ENCODE data around the gene KRT83.

KRT83 gene

GRCh38 chr12:52285172-52285745 is 35.9 kb downstream of the KRT83 start:
- no peak overlapping the region for H3K27ac ChIP-seq
- no peaks in the 10 kb centered on the region for H3K36me3 ChIP-seq
- peaks cover 13% of the 10 kb centered on the region for H3K27me3 ChIP-seq
- no peaks in the 10 kb centered on the region for H3K9me3 ChIP-seq
- TF ChIP-seq CTCF (IDR thresholded peaks at IDR 0.05): no peak
- H3K4me1 ChIP-seq (ENCODE audit: control insufficient read depth in 1 of 2, insufficient read depth in 1 of 2, low read depth in 1 of 2, low read length in 1 of 2): no peaks in the 10 kb centered on the region
- H3K4me3 ChIP-seq (ENCODE audit: low read depth in 1 of 2, low read length in 1 of 2): no peak overlapping the region

- H3K27me3 ChIP-seq: peaks cover 16% of the 10 kb centered on the region
- H3K27ac ChIP-seq: no peak overlapping the region
- no peak for TF ChIP-seq CTCF (IDR thresholded peaks at IDR 0.05)
Measured at GRCh38 chr12:52284562-52285171, 36.5 kb downstream of the KRT83 start.

GRCh38 chr12:52280796-52281560 is 40.2 kb downstream of the KRT83 start:
- no peak for TF ChIP-seq CTCF (IDR thresholded peaks at IDR 0.05)
- H3K4me1 ChIP-seq (ENCODE audit: control insufficient read depth in 1 of 2, insufficient read depth in 1 of 2, low read depth in 1 of 2, low read length in 1 of 2): no peaks in the 10 kb centered on the region
- no peak overlapping the region for H3K4me3 ChIP-seq (ENCODE audit: low read depth in 1 of 2, low read length in 1 of 2)
- peaks cover 43% of the 10 kb centered on the region for H3K27me3 ChIP-seq
- no peaks in the 10 kb centered on the region for H3K36me3 ChIP-seq
- H3K27ac ChIP-seq: no peak overlapping the region
- no peaks in the 10 kb centered on the region for H3K9me3 ChIP-seq

More at GRCh38 chr12:52284562-52285171, 36.5 kb downstream of the KRT83 start:
- no peak overlapping the region for H3K4me3 ChIP-seq (ENCODE audit: low read depth in 1 of 2, low read length in 1 of 2)
- H3K9me3 ChIP-seq: no peaks in the 10 kb centered on the region
- H3K36me3 ChIP-seq: no peaks in the 10 kb centered on the region
- H3K4me1 ChIP-seq (ENCODE audit: control insufficient read depth in 1 of 2, insufficient read depth in 1 of 2, low read depth in 1 of 2, low read length in 1 of 2): no peaks in the 10 kb centered on the region

GRCh38 chr12:52280319-52280795 is 40.8 kb downstream of the KRT83 start:
- TF ChIP-seq CTCF (IDR thresholded peaks at IDR 0.05): no peak
- H3K9me3 ChIP-seq: no peaks in the 10 kb centered on the region
- no peaks in the 10 kb centered on the region for H3K4me1 ChIP-seq (ENCODE audit: control insufficient read depth in 1 of 2, insufficient read depth in 1 of 2, low read depth in 1 of 2, low read length in 1 of 2)
- no peak overlapping the region for H3K4me3 ChIP-seq (ENCODE audit: low read depth in 1 of 2, low read length in 1 of 2)
- no peaks in the 10 kb centered on the region for H3K36me3 ChIP-seq
- no peak overlapping the region for H3K27ac ChIP-seq
- peaks cover 50% of the 10 kb centered on the region for H3K27me3 ChIP-seq

- H3K27me3 ChIP-seq: peaks cover 57% of the 10 kb centered on the region
- H3K4me1 ChIP-seq (ENCODE audit: control insufficient read depth in 1 of 2, insufficient read depth in 1 of 2, low read depth in 1 of 2, low read length in 1 of 2): no peaks in the 10 kb centered on the region
- H3K27ac ChIP-seq: no peak overlapping the region
- H3K4me3 ChIP-seq (ENCODE audit: low read depth in 1 of 2, low read length in 1 of 2): no peak overlapping the region
- no peak for TF ChIP-seq CTCF (IDR thresholded peaks at IDR 0.05)
- no peaks in the 10 kb centered on the region for H3K36me3 ChIP-seq
- no peaks in the 10 kb centered on the region for H3K9me3 ChIP-seq
Measured at GRCh38 chr12:52279422-52280318, 41.5 kb downstream of the KRT83 start.

Measured in neutrophil (primary cell).